ENCODE measurements around the gene SEMA5A.

- TF ChIP-seq, protein P1, sequence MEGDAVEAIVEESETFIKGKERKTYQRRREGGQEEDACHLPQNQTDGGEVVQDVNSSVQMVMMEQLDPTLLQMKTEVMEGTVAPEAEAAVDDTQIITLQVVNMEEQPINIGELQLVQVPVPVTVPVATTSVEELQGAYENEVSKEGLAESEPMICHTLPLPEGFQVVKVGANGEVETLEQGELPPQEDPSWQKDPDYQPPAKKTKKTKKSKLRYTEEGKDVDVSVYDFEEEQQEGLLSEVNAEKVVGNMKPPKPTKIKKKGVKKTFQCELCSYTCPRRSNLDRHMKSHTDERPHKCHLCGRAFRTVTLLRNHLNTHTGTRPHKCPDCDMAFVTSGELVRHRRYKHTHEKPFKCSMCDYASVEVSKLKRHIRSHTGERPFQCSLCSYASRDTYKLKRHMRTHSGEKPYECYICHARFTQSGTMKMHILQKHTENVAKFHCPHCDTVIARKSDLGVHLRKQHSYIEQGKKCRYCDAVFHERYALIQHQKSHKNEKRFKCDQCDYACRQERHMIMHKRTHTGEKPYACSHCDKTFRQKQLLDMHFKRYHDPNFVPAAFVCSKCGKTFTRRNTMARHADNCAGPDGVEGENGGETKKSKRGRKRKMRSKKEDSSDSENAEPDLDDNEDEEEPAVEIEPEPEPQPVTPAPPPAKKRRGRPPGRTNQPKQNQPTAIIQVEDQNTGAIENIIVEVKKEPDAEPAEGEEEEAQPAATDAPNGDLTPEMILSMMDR (IDR thresholded peaks at IDR 0.05) = no peak
- TF ChIP-seq POLR2AphosphoS5 (IDR thresholded peaks at IDR 0.05; ENCODE audit: low read depth, low read length) = no peak
- TF ChIP-seq, protein P2, sequence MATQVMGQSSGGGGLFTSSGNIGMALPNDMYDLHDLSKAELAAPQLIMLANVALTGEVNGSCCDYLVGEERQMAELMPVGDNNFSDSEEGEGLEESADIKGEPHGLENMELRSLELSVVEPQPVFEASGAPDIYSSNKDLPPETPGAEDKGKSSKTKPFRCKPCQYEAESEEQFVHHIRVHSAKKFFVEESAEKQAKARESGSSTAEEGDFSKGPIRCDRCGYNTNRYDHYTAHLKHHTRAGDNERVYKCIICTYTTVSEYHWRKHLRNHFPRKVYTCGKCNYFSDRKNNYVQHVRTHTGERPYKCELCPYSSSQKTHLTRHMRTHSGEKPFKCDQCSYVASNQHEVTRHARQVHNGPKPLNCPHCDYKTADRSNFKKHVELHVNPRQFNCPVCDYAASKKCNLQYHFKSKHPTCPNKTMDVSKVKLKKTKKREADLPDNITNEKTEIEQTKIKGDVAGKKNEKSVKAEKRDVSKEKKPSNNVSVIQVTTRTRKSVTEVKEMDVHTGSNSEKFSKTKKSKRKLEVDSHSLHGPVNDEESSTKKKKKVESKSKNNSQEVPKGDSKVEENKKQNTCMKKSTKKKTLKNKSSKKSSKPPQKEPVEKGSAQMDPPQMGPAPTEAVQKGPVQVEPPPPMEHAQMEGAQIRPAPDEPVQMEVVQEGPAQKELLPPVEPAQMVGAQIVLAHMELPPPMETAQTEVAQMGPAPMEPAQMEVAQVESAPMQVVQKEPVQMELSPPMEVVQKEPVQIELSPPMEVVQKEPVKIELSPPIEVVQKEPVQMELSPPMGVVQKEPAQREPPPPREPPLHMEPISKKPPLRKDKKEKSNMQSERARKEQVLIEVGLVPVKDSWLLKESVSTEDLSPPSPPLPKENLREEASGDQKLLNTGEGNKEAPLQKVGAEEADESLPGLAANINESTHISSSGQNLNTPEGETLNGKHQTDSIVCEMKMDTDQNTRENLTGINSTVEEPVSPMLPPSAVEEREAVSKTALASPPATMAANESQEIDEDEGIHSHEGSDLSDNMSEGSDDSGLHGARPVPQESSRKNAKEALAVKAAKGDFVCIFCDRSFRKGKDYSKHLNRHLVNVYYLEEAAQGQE (IDR thresholded peaks at IDR 0.05; ENCODE audit: insufficient read depth in 1 of 2, low read depth in 2 of 2, low read length in 1 of 2) = no peak
Observed at GRCh38 chr5:9302218-9302617, 243.7 kb downstream of the SEMA5A start.
